HepG2 (cell line): ENCODE measurements around the gene COL27A1.

Experiments
- BORCS8-MEF2B ChIP-seq: sonication (generic); formaldehyde crosslinking; IDR thresholded peaks from 2 replicates; pipeline ENCODE4 v1.8.0; 2022; ENCODE audit warnings: mild to moderate bottlenecking, missing genetic modification reagents
- CREB1 ChIP-seq, 2 experiments: fragments of 450-650 bp in 1 of 2; IDR thresholded peaks; 2 replicates each; pipeline ENCODE4 v1.6.1; 2016 to 2017; ENCODE audit warnings: control low read depth in 1 of 2, mild to moderate bottlenecking in 1 of 2, missing compliant biosample characterization in 1 of 2, missing genetic modification characterization in 1 of 2
- CTCF ChIP-seq: sonication (generic); formaldehyde crosslinking; IDR thresholded peaks from 2 replicates; pipeline ENCODE4 v1.5.0; 2020; ENCODE audit warnings: mild to moderate bottlenecking, missing genetic modification reagents, moderate library complexity
- GFI1 ChIP-seq: sonication (generic); formaldehyde crosslinking; IDR thresholded peaks from 2 replicates; pipeline ENCODE4 v1.5.0; 2020; ENCODE audit warnings: missing genetic modification reagents, mild to moderate bottlenecking, borderline replicate concordance
- POLR2A ChIP-seq, 2 experiments: IDR thresholded peaks; 2 replicates each; pipeline ENCODE4 v1.6.1; 2011; ENCODE audit warnings: low read depth in 2 of 2, low read length in 2 of 2, mild to moderate bottlenecking in 1 of 2, moderate library complexity in 1 of 2; ENCODE audit not compliant: insufficient read depth in 1 of 2
- RAD21 ChIP-seq: fragments of 450-650 bp; formaldehyde crosslinking; IDR thresholded peaks from 2 replicates; pipeline ENCODE4 v1.5.0; 2020; ENCODE audit warnings: mild to moderate bottlenecking
- ZNF235 ChIP-seq: sonication (generic); formaldehyde crosslinking; IDR thresholded peaks from 2 replicates; pipeline ENCODE4 v1.8.1; 2023; ENCODE audit warnings: mild to moderate bottlenecking, missing genetic modification reagents, borderline replicate concordance
- ZNF274 ChIP-seq: sonication (generic); formaldehyde crosslinking; IDR thresholded peaks from 2 replicates; pipeline ENCODE4 v1.5.1; 2020; ENCODE audit warnings: mild to moderate bottlenecking, missing genetic modification reagents
- ZNF451 ChIP-seq: sonication (generic); formaldehyde crosslinking; IDR thresholded peaks from 2 replicates; pipeline ENCODE4 v1.5.0; 2020; ENCODE audit warnings: mild to moderate bottlenecking, missing genetic modification reagents
- ZNF850 ChIP-seq: sonication (generic); formaldehyde crosslinking; conservative IDR thresholded peaks from 2 replicates; pipeline ENCODE4 v1.9.0; 2021; ENCODE audit warnings: mild to moderate bottlenecking, missing genetic modification reagents
- TF ChIP-seq, protein P1 (sequence below): sonication (generic); formaldehyde crosslinking; IDR thresholded peaks from 2 replicates; pipeline ENCODE4 v1.4.0; 2020; ENCODE audit warnings: missing genetic modification reagents

DNA sequence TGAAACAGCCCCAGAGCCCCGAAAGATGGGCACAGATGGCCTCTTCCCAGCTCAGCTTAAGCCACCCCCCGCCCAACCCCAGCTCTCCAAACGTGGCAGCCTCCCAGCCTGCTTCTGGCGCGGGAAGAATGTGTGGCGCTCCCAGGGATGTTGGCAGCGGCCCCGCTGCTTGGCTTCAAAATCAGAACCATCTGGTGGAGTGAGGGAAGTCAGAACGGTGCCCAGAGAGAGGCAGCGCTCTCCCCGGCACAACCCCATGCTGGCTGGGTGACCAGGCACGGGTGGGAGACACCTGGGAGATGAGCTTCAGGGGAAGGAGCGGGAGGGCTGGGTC lies 94.9 kb downstream of the COL27A1 start:
- TF ChIP-seq GFI1 (CRISPR knock-in tag) = no peak
- TF ChIP-seq CREB1 (IDR thresholded peaks at IDR 0.05) = no peak
- no peak for TF ChIP-seq CREB1 (CRISPR knock-in tag; IDR thresholded peaks at IDR 0.05)
- TF ChIP-seq ZNF850 = no peak
- TF ChIP-seq POLR2A (IDR thresholded peaks at IDR 0.05; ENCODE audit: insufficient read depth in 1 of 2, low read depth in 2 of 2, low read length in 2 of 2) = no peak
- TF ChIP-seq, protein P1, sequence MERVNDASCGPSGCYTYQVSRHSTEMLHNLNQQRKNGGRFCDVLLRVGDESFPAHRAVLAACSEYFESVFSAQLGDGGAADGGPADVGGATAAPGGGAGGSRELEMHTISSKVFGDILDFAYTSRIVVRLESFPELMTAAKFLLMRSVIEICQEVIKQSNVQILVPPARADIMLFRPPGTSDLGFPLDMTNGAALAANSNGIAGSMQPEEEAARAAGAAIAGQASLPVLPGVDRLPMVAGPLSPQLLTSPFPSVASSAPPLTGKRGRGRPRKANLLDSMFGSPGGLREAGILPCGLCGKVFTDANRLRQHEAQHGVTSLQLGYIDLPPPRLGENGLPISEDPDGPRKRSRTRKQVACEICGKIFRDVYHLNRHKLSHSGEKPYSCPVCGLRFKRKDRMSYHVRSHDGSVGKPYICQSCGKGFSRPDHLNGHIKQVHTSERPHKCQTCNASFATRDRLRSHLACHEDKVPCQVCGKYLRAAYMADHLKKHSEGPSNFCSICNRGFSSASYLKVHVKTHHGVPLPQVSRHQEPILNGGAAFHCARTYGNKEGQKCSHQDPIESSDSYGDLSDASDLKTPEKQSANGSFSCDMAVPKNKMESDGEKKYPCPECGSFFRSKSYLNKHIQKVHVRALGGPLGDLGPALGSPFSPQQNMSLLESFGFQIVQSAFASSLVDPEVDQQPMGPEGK (CRISPR knock-in tag) = no peak
- no peak for TF ChIP-seq RAD21 (CRISPR knock-in tag)
- no peak for TF ChIP-seq ZNF451 (CRISPR knock-in tag)
- TF ChIP-seq ZNF235 (CRISPR knock-in tag) = no peak
- no peak for TF ChIP-seq BORCS8-MEF2B
- no peak for TF ChIP-seq ZNF274 (CRISPR knock-in tag)
- TF ChIP-seq CTCF (CRISPR knock-in tag) = no peak
